GM12891 (cell line): ENCODE results near the gene EEF2K.

Experiments used
- PAX5 ChIP-seq: IDR thresholded peaks from 2 replicates; pipeline ENCODE4 v1.6.1; 2011; ENCODE audit warnings: low read length, moderate library complexity, mild to moderate bottlenecking; ENCODE audit not compliant: insufficient read depth, severe bottlenecking
- POLR2A ChIP-seq: IDR thresholded peaks from 2 replicates; pipeline ENCODE4 v1.6.1; 2011; ENCODE audit warnings: low read depth, low read length, control low read depth
- POLR2AphosphoS5 ChIP-seq: IDR thresholded peaks from 2 replicates; pipeline ENCODE4 v1.6.1; 2011; ENCODE audit warnings: low read depth, low read length, control low read depth
- TAF1 ChIP-seq: IDR thresholded peaks from 2 replicates; pipeline ENCODE4 v1.6.1; 2011; ENCODE audit warnings: low read depth, low read length, control low read depth

DNA sequence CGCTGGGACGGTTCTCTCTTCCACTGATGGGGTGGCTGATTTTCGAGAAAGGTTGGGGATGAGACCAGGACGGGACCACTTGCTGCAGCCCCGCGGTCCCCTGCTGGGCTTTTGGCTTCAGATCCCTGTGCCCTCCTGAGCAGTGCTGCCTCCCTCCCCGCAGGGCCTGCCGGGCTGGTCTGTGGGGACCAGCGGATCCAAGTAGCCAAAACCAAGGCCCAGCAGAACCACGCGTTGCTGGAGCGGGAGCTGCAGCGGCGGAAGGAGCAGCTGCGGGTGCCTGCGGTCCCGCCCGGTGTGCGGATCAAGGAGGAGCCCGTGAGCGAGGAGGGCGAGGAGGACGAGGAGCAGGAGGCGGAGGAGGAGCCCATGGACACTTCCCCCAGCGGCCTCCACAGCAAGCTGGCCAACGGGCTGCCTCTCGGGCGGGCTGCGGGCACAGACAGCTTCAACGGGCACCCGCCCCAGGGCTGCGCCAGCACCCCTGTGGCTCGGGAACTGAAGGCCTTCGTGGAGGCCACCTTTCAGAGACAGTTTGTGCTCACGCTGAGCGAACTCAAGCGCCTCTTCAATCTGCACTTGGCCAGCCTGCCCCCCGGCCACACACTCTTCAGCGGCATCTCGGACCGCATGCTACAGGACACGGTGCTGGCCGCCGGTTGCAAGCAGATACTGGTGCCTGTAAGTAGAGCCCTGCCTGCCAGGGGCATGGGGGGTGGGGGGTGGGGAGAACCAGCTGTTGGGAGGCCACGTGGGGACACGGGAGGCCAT is 119.7 kb downstream of the EEF2K start:
- no peak for TF ChIP-seq POLR2AphosphoS5
- TF ChIP-seq POLR2A, result no peak
- no peak for TF ChIP-seq PAX5
- no peak for TF ChIP-seq TAF1
